ENCODE data around the gene SLC39A11. TPM values are rescaled to one million over a fixed set of nuclear protein-coding genes. Genes with fewer than 3 reads are reported as not detected.

The SLC39A11 gene
- total RNA-seq, 2 experiments from 2014 or later, result 9.7 to 12.2 TPM

GRCh38 chr17:72682605-72683004 is 409.9 kb downstream of the SLC39A11 start:
- Histone ChIP-seq H3K27me3 (ENCODE audit: control insufficient read depth in 1 of 2, insufficient read depth in 2 of 2, low read length in 2 of 2) (no peaks in the 10 kb centered on the region), H3K27ac (ENCODE audit: low read depth in 1 of 2, low read length in 2 of 2) (no peak overlapping the region), H3K4me3 (ENCODE audit: low read length) (no peak overlapping the region), H3K4me1 (ENCODE audit: insufficient read depth, low read length) (no peaks in the 10 kb centered on the region), H3K9me3 (ENCODE audit: control insufficient read depth in 1 of 2, insufficient read depth in 1 of 2, low read length in 2 of 2) (no peaks in the 10 kb centered on the region), H3K36me3 (ENCODE audit: insufficient read depth, low read length) (peaks cover 2% of the 10 kb centered on the region)
- CTCF ChIA-PET, result no interaction called here
- H3K27me3 Mint-ChIP-seq, result no peaks in the 10 kb centered on the region
- H3K4me3 Mint-ChIP-seq, result no peak overlapping the region
- ATAC-seq (ENCODE audit: poor library complexity) (no peak), DNase-seq (no peak)
- H3K27ac Mint-ChIP-seq, result no peak overlapping the region
- POLR2A ChIA-PET, result no interaction called here
- intact Hi-C loops (cut with DNase I, micrococcal nuclease), result no loop called here
- H3K9me3 Mint-ChIP-seq, result no peaks in the 10 kb centered on the region
- H3K4me1 Mint-ChIP-seq (ENCODE audit: low read depth), result no peaks in the 10 kb centered on the region
- no peak for TF ChIP-seq CTCF (IDR thresholded peaks at IDR 0.05)
- H3K36me3 Mint-ChIP-seq (ENCODE audit: low read depth), result peaks cover 2% of the 10 kb centered on the region

- ATAC-seq (ENCODE audit: poor library complexity), result no peak
- Mint-ChIP-seq H3K27me3 (no peaks in the 10 kb centered on the region), H3K9me3 (no peaks in the 10 kb centered on the region), H3K4me3 (no peak overlapping the region), H3K27ac (no peak overlapping the region), H3K36me3 (ENCODE audit: low read depth) (peaks cover 4% of the 10 kb centered on the region), H3K4me1 (ENCODE audit: low read depth) (no peaks in the 10 kb centered on the region)
- intact Hi-C loops (cut with DNase I, micrococcal nuclease), result no loop called here
- POLR2A ChIA-PET, result no interaction called here
- CTCF ChIA-PET, result no interaction called here
- H3K36me3 ChIP-seq (ENCODE audit: insufficient read depth, low read length), result peaks cover 2% of the 10 kb centered on the region
- no peaks in the 10 kb centered on the region for H3K9me3 ChIP-seq (ENCODE audit: control insufficient read depth in 1 of 2, insufficient read depth in 1 of 2, low read length in 2 of 2)
- no peaks in the 10 kb centered on the region for H3K4me1 ChIP-seq (ENCODE audit: insufficient read depth, low read length)
- no peak for TF ChIP-seq CTCF (IDR thresholded peaks at IDR 0.05)
- DNase-seq, result no peak
- H3K27ac ChIP-seq (ENCODE audit: low read depth in 1 of 2, low read length in 2 of 2), result no peak overlapping the region
- no peaks in the 10 kb centered on the region for H3K27me3 ChIP-seq (ENCODE audit: control insufficient read depth in 1 of 2, insufficient read depth in 2 of 2, low read length in 2 of 2)
- H3K4me3 ChIP-seq (ENCODE audit: low read length), result no peak overlapping the region
These were observed 410.6 kb downstream of the SLC39A11 start for GRCh38 chr17:72681844-72682243.

- no peak for TF ChIP-seq CTCF (IDR thresholded peaks at IDR 0.05)
- no peak for DNase-seq
- no peaks in the 10 kb centered on the region for H3K9me3 Mint-ChIP-seq
- ChIA-PET CTCF (no interaction called here), POLR2A (no interaction called here)
- Histone ChIP-seq H3K9me3 (ENCODE audit: control insufficient read depth in 1 of 2, insufficient read depth in 1 of 2, low read length in 2 of 2) (no peaks in the 10 kb centered on the region), H3K27me3 (ENCODE audit: control insufficient read depth in 1 of 2, insufficient read depth in 2 of 2, low read length in 2 of 2) (no peaks in the 10 kb centered on the region), H3K4me3 (ENCODE audit: low read length) (no peak overlapping the region), H3K27ac (ENCODE audit: low read depth in 1 of 2, low read length in 2 of 2) (no peak overlapping the region), H3K4me1 (ENCODE audit: insufficient read depth, low read length) (no peaks in the 10 kb centered on the region), H3K36me3 (ENCODE audit: insufficient read depth, low read length) (peaks cover 2% of the 10 kb centered on the region)
- no peak overlapping the region for H3K27ac Mint-ChIP-seq
- ATAC-seq (ENCODE audit: poor library complexity), result no peak
- H3K4me3 Mint-ChIP-seq, result no peak overlapping the region
- intact Hi-C loops (cut with DNase I, micrococcal nuclease), result no loop called here
- H3K36me3 Mint-ChIP-seq (ENCODE audit: low read depth), result peaks cover 7% of the 10 kb centered on the region
- no peaks in the 10 kb centered on the region for H3K4me1 Mint-ChIP-seq (ENCODE audit: low read depth)
- no peaks in the 10 kb centered on the region for H3K27me3 Mint-ChIP-seq
These were observed 414.6 kb downstream of the SLC39A11 start for GRCh38 chr17:72677714-72678390.
